Measurements from ENCODE around the gene DDX43.
"Not testable (repeated sequence)": the region's sequence is repeated elsewhere in the genome, so short reads cannot be mapped to it uniquely, and the experiment has no call there.

Gene DDX43

GRCh38 chr6:73394577-73395354, at the start of gene DDX43:
DDX43 (plus strand) TSS chr6:73394828; CDS start chr6:73394906, 78 bp downstream.
- no peak for DNase-seq (ENCODE audit: low read depth)

GRCh38 chr6:73348550-73349204, 46.0 kb upstream of the DDX43 start:
- DNase-seq (ENCODE audit: low read depth): no peak

GRCh38 chr6:73349311-73349710, 45.3 kb upstream of the DDX43 start:
- DNase-seq (ENCODE audit: low read depth): no peak

GRCh38 chr6:73353636-73354593, 40.7 kb upstream of the DDX43 start, which contains the start of gene DPPA5:
DPPA5 (minus strand) TSS chr6:73354276; CDS start chr6:73354225, 51 bp downstream.
- DNase-seq (ENCODE audit: low read depth): no peak

- no peak for DNase-seq (ENCODE audit: low read depth)
Measured at GRCh38 chr6:73362358-73362757, 32.3 kb upstream of the DDX43 start, which contains the start of gene KHDC3L. KHDC3L (plus strand) TSS chr6:73362658; CDS start chr6:73362730, 72 bp downstream.

- no peak for DNase-seq (ENCODE audit: low read depth)
Measured at GRCh38 chr6:73362869-73363536, 31.6 kb upstream of the DDX43 start.

DNA sequence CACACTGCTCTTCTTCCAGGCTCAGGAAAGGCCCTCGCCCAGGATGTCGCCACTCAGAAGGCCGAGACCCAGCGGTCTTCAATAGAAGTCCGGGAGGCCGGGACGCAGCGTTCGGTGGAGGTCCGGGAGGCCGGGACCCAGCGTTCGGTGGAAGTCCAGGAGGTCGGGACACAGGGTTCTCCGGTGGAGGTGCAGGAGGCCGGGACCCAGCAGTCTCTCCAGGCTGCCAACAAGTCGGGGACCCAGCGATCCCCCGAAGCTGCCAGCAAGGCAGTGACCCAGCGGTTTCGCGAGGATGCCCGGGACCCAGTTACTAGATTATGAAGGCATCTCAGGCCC, 31.1 kb upstream of the DDX43 start:
- DNase-seq (ENCODE audit: low read depth): no peak

- DNase-seq (ENCODE audit: low read depth): no peak
Measured at GRCh38 chr6:73364121-73364520, 30.5 kb upstream of the DDX43 start.

DNA sequence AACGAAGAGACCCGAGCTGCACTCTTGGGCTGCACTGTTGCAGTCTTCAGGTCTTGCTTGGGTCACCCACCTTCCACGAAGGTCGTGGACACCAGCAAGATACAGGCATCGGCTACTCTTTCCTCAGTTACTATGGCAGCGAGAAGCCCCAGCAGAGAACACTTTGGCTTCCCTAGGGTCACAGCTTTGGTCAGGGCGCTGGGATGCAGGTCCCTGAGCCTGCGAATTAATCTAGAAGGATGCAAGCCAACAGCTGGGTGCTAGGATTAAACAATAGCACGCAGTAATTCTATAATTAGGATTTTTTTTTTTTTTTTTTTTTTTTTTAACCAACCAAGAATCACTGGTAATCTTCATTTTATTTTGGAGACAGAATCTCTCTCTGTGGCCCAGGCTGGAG, 30.1 kb upstream of the DDX43 start:
- DNase-seq (ENCODE audit: low read depth): no peak

DNA sequence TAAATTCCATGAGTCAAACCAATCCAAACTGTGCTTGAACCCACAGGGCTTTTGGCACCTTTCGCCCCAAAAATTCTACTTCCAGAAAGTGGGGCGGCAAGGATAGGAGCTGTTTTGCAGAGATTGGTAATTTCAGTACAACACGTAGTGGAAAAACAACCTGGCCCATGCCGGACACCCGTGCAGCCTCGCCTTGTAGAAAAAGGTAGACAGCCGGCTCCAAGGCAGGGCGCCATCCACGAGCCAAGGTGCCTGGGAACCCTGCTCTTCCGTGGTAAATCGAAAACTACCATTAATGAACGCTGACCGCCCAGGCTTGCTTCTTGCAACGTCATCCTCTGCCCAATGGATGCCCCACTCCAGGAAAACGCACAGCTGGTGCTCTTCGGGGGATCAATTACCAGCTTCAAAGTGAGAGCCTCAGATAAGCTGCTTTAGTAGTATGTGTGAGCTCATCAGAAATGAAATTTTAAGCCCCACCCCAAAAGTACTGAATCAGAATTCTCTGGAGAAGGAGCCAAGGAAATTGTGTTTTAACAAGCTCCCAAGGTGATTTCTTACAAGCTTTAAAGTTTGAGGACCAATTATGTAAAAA, 26.8 kb upstream of the DDX43 start:
- DNase-seq (ENCODE audit: low read depth): no peak

DNA sequence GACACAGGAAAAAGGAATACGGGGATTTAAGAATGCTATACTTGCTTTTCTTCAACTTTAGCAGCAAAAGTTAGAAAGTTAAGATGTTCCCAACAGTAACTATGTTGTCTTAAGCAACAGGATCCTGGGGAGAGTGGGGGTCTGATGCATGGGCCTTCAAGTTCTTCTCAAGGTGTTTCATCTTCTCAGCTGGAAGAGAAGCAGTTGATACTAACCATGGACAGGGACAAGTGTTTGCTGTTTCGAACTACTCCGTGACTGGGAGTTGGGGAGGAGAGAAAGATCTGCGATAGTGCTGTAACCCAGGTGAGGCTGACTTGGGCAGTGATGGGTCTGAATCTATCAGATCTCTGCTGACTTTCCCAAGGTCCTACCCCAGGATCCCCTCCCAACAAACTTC, 26.0 kb upstream of the DDX43 start:
- DNase-seq (ENCODE audit: low read depth): no peak

DNA sequence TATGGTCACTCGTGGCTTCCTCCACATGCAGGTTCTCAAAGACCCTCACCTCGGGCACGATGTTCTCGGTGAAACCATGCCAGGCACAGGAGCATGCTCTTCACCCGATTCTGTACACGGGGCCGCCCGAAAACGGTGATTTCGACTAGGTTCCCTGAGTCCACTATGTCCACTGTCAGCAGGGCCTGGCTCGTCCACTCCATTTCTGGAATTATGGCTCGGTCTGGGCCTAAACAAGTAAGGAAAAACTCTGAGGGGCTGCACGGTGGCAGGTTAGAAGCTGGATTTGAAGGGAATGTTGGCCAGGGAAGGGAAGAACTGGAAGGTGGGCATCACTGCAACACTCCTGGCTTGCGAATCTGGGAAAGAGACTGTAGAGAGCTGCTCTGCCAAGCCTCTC, 25.5 kb upstream of the DDX43 start:
- DNase-seq (ENCODE audit: low read depth): no peak

DNA sequence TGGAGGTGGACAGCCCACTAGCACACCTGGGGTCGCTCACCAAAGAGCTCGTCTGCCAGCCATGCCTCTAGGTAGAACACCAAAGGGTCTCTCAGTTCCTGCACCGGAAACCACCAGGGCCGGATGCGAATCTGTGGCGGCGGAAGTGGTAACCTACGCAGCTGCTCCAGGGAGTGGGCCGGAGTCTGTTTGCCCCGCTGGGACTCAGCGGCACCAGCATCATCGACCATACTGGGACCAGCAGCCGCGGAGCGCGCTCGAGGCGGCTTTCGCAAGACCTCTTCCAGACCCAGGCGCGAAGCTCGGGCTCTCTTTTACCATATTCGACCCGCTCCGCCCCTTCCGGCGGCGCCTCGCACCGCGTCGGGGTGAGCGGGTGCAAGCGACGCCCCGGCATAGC, 25.1 kb upstream of the DDX43 start, which contains the start of gene OOEP:
OOEP (minus strand) TSS at position 335 of the 400 bp plus-strand sequence; CDS start at position 230, 105 bp downstream.
- DNase-seq (ENCODE audit: low read depth): no peak

GRCh38 chr6:73371984-73372383, 22.6 kb upstream of the DDX43 start:
- no peak for DNase-seq (ENCODE audit: low read depth)

GRCh38 chr6:73372516-73372915, 22.1 kb upstream of the DDX43 start:
- DNase-seq (ENCODE audit: low read depth): no peak

DNA sequence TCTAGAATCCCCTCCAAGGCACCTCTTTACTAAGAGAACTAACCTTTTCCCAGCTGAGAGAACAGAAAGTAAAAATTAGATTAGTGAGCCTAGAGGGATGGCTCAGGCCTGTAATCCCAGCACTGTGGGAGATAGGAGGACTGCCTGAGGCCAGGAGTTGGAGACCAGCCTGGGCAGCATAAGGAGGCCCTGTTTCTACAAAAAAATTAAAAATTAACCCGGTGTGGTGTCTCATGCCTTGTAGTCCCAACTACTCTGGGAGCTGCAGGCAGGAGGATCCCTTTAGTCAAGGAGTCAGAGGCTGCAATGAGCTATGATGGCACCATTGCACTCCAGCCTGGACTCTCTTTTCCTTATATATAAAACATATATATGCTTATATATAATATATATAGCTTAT, 19.4 kb upstream of the DDX43 start:
- no peak for DNase-seq (ENCODE audit: low read depth)

DNA sequence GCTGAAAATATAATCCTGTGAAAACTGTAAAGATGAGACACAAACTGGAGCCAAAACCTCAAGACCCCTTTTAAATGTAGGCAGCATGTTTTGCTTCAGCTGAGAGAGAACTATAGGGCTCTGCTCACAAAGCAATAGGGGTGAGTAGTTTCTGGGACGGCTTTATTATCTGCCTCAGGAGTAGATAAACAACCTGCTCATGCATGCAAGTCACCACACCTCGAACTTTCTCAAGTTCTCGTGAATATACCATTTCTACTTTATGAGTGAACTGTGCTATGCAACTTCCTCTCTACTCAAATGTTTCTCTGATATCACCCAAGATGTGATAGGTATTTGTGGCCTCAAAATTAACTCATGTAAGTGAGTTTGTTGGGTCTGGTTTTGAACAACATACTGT, 17.4 kb upstream of the DDX43 start:
- DNase-seq (ENCODE audit: low read depth): no peak

GRCh38 chr6:73381531-73381930, 13.1 kb upstream of the DDX43 start:
- DNase-seq (ENCODE audit: low read depth): not testable (repeated sequence)

- no peak for DNase-seq (ENCODE audit: low read depth)
Measured at GRCh38 chr6:73382462-73383113, 12.0 kb upstream of the DDX43 start.

DNA sequence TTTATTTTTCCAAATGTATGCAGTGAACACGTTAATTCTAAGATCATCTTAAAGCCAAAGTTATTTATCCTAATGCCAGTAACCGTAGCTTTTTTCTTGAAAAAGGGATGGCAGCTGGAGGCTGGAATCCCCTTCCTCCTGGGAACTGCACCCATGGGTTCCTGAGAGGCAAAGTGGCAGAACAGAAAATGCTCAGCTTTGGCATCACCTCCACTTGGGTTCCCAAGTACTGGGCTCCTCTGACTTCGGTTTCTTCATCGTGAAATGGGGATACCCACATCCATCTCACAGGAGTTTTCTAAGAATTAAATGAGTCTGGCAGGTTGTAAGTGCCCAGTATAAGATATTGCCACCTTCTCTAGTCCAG, 6.2 kb upstream of the DDX43 start:
- no peak for DNase-seq (ENCODE audit: low read depth)

All from stimulated activated CD8-positive, alpha-beta memory T cell treated with anti-CD3 and anti-CD28 coated beads, Interleukin-12 subunit alpha, Interleukin-12 subunit beta, amount 100 ng/mL, for 4 hours (primary cell).